HEK293 (cell line): Measurements from ENCODE around the gene EGR1.

ENCODE experiments used
- BCL11B ChIP-seq: fragments of 450-650 bp; formaldehyde crosslinking; IDR thresholded peaks from 2 replicates; pipeline ENCODE4 v1.5.1; 2016; ENCODE audit warnings: low read depth, missing biosample characterization, missing genetic modification characterization
- CTCF ChIP-seq: fragments of 450-650 bp; formaldehyde crosslinking; IDR thresholded peaks from 2 replicates; pipeline ENCODE4 v1.5.1; 2016; ENCODE audit warnings: missing biosample characterization, missing genetic modification characterization
- YY1 ChIP-seq: fragments of 450-650 bp; formaldehyde crosslinking; IDR thresholded peaks from 2 replicates; pipeline ENCODE4 v1.5.1; 2018; ENCODE audit warnings: missing biosample characterization, missing genetic modification characterization
- ZNF140 ChIP-seq: fragments of 450-650 bp; formaldehyde crosslinking; IDR thresholded peaks from 2 replicates; pipeline ENCODE4 v1.5.1; 2016; ENCODE audit warnings: missing biosample characterization, missing genetic modification characterization
- ZNF184 ChIP-seq: fragments of 450-650 bp; IDR thresholded peaks from 2 replicates; pipeline ENCODE4 v1.5.1; 2018; ENCODE audit warnings: missing biosample characterization, mild to moderate bottlenecking, missing genetic modification characterization
- ZNF398 ChIP-seq: fragments of 450-650 bp; formaldehyde crosslinking; IDR thresholded peaks from 2 replicates; pipeline ENCODE4 v1.5.1; 2017; ENCODE audit warnings: missing biosample characterization, missing genetic modification characterization
- ZNF501 ChIP-seq: fragments of 450-650 bp; formaldehyde crosslinking; IDR thresholded peaks from 2 replicates; pipeline ENCODE4 v1.5.1; 2016; ENCODE audit warnings: missing biosample characterization, missing genetic modification characterization

- TF ChIP-seq CTCF (tag by site-specific recombination), result no peak
- no peak for TF ChIP-seq YY1 (tag by site-specific recombination)
- TF ChIP-seq ZNF501 (tag by site-specific recombination), result no peak
- no peak for TF ChIP-seq BCL11B (tag by site-specific recombination)
- no peak for TF ChIP-seq ZNF398 (tag by site-specific recombination)
- TF ChIP-seq ZNF184 (tag by site-specific recombination), result no peak
- no peak for TF ChIP-seq ZNF140 (tag by site-specific recombination)
These were observed 11.7 kb upstream of the EGR1 start for GRCh38 chr5:138453590-138453989.
